ENCODE measurements around the gene TSKU. TPM values are rescaled to one million over a fixed set of nuclear protein-coding genes. Genes with fewer than 3 reads are reported as not detected.
A peak's percentile ranks its signal among the peaks of the same experiment; 100 is the strongest.

Gene TSKU
- 79.5 TPM for total RNA-seq

- DNase-seq (ENCODE audit: low spot score): no peak
Measured at GRCh38 chr11:76783294-76783895, at the start of gene TSKU. Gene TSKU, plus strand, starts transcription at chr11:76783356. Its CDS starts 12,261 bp downstream, at chr11:76795617.

GRCh38 chr11:76733906-76734305 is 49.2 kb upstream of the TSKU start:
- peak; percentile 71 for DNase-seq (ENCODE audit: low spot score)

DNA sequence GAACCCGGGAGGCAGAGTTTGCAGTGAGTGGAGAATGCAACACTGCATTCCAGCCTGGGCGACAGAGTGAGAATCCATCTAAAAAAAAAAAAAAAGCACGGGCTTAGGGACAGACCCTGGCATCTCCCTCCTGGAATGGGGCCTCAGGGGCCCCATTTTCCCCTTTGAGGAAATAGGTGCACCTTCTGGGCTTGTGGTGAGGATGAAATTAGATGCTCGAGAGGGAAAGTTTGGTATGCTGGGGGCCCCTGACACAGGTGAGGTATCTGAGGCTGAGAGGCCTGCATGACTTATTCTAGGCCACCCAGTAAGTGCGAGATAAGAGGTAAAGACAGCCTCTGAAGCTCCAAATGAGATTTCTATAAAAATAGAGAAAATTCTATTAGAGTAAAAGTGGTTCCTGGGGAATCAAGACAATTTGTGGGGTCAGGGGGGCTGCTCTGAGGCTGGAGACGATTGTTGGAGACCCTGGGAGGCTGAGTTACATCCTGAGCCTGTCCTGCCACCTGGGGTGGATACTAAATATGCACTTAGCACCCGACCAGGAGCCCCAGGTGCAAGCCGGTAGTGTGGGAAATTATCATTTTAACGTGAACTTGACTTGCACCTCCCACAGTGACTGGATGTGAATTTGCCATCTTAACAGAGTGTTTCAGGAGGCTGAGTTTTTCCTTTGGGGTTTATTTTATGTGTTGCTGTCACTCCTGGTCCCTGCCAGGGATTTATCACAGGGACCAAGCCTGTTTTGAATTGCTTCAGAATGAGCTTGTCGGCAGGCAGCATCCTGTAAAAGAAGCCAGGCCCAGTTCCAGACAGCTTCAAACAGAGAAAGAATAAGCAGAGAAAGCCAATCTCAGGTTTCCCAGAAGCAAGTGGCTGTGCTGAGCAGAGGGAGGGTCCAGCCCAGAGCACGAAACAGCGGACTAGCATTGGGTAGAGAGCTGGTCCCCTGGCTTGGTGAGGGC is 48.4 kb upstream of the TSKU start:
- DNase-seq (ENCODE audit: low spot score): no peak

DNA sequence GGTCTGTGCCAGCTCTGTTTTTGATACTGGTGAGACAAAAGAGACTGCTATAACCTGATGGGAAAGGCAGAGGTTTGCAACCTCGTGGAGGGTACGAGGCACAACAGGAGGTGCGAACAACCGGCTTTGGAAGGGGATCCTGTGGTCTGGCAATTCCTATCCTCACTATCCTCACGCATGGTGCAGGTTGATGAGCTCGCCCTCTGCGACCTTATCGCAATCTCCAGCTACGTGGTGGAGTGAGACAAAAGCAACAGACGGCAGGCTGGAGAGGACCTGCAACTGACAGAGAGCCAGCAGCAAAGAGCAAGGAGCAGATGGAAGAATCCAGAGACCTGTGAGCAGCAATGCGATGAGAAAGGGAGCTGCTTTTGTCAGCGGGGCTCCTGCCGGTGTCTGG is 47.3 kb upstream of the TSKU start:
- DNase-seq (ENCODE audit: low spot score): no peak

DNA sequence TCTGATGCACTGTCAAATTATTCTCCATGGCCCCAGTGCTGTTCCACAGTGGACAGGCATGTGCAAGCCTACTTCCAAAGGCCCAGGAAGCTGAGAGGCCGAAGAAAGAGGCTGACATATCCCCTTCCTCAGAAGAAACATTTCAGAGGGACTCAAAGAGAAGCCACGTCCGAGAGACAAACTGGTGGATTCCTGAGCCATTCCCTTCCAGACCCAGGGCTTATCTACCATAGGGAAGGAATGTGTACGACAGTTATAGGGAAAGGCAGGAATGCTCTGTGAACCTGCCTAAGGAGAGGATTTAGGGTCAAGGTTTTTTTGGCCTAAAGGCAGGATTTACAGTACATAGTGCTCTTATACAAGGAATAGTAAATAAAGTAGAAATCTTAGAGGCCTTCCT is 46.9 kb upstream of the TSKU start:
- no peak for DNase-seq (ENCODE audit: low spot score)

- no peak for DNase-seq (ENCODE audit: low spot score)
Measured at GRCh38 chr11:76736773-76737495, 46.2 kb upstream of the TSKU start.

GRCh38 chr11:76738618-76739240 is 44.4 kb upstream of the TSKU start:
- DNase-seq (ENCODE audit: low spot score): no peak

GRCh38 chr11:76739798-76740197 is 43.4 kb upstream of the TSKU start:
- no peak for DNase-seq (ENCODE audit: low spot score)

- DNase-seq (ENCODE audit: low spot score): no peak
Measured at GRCh38 chr11:76740772-76741171, 42.4 kb upstream of the TSKU start.

- DNase-seq (ENCODE audit: low spot score): no peak
Measured at GRCh38 chr11:76742902-76743301, 40.3 kb upstream of the TSKU start.

GRCh38 chr11:76744186-76745043 is 38.7 kb upstream of the TSKU start:
- DNase-seq (ENCODE audit: low spot score): no peak

GRCh38 chr11:76745044-76745376 is 38.1 kb upstream of the TSKU start:
- no peak for DNase-seq (ENCODE audit: low spot score)

DNA sequence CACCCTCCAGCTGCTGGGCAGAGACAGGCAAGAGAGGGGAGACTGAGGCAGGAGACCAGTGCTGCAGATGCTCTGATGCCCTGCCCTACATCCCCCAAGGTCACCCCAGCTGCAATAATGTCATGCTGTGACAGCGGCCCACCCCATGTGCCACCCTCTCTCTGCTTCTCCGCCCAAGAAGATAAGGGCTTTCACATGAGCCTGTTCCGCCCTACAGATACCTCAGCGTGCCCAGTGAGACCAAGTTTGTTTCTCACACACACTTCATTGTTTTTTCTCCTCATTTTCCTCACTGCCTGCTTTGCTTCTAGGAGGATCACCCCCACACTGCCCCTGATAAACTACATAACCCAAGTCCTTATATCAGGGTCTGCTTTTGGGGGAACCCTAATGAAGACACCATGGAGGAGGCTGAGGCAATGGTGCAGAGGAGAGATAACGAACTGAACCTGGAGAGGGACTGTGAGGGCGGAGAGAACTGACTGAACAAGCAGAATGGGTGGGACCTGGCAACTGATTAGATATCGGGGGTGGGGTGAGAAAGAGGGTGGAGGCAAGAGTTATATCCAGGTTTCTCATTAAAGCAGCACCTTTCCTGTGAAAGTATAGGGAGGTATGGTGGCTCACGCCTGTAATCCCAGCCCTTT is 37.5 kb upstream of the TSKU start:
- DNase-seq (ENCODE audit: low spot score): no peak

- no peak for DNase-seq (ENCODE audit: low spot score)
Measured at GRCh38 chr11:76747153-76747914, 35.8 kb upstream of the TSKU start.

DNA sequence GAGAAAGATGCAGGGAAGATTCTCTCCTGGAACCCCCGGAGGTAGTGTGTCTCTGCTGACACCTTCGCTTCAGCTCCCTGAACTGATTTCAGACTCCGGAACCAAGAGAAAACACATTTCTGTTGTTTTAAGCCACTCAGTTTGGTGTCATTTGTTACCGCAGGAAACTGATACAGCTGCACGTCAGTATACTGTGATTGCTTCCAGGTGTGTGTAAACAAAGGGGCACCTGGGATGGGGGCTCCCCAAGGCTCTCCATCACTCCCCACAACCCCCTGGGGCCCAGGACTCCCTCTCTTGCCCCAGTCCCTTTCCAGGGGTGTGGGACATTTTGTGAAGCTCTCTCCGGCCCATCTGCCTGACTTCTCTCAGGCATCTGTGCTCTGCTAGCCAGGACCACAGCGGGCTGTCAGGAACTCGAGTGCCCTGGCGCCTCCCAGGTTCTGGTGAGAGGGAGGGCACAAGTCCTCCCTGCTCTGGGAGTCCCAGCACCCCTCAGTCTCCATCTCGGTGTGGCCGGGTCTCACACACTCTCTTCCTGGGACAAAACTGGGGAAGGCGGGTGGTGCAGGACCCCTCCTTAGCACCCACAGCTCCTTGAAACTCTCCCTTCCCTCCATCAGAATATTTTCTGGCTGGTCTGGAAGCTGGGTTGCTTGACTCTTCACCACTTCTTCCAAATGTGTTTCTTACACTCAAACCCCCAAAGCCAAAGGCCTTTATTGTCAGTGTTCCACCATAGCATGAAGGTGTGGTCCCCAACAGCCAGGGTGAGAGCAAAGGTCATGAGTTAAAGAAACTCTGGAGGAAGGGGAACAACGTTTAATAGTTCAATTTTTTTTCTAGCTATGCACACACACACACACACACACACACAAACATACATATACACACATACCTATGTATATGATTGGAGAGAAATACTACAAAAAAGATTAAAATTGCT is 35.0 kb upstream of the TSKU start:
- no peak for DNase-seq (ENCODE audit: low spot score)

DNA sequence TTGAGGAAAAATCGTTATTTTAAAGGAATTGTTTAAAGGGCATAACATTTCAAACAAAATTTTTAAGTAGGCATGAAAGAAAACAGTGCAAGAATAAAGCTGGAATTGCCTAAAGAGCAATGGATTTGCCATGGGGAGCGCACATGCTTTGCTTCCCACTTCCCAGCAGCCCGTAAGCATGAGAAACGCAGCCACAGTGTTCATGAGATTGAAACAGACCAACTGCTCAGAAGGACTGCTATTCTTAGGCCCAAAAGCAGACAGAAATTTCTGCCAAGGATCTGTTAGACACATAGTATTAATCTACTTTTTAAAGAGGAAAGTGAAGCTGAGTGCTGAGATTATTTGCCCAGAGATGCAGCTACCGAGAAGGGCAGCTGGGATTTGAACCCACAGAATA is 34.2 kb upstream of the TSKU start:
- DNase-seq (ENCODE audit: low spot score): no peak

GRCh38 chr11:76750067-76750466 is 33.1 kb upstream of the TSKU start:
- DNase-seq (ENCODE audit: low spot score): no peak

- DNase-seq (ENCODE audit: low spot score): no peak
Measured at GRCh38 chr11:76750746-76751145, 32.4 kb upstream of the TSKU start.
